ENCODE results near the gene ASPSCR1. TPM values are rescaled to one million over a fixed set of nuclear protein-coding genes. Genes with fewer than 3 reads are reported as not detected.

The ASPSCR1 gene
- total and polyA plus RNA-seq, 2 of the 13 experiments (the other 11 are each of a cell fraction or from before 2014, with no cell fraction given): 274 to 314 TPM

- CTCF ChIA-PET (ENCODE audit: low intra/inter-chr PET ratio, low total read pairs): no interaction called here
- Histone ChIP-seq H3K27me3 (ENCODE audit: control insufficient read depth in 1 of 2, insufficient read depth in 2 of 2, low read length in 2 of 2) (no peaks in the 10 kb centered on the region), H2AFZ (ENCODE audit: low read length) (no peak overlapping the region), H3K36me3 (replicated peaks in 1 of 2; ENCODE audit: control insufficient read depth in 1 of 2, insufficient read depth in 2 of 2, low read length in 2 of 2) (peaks cover 10 to 12% of the 10 kb centered on the region in 2 experiments), H3K9me3 (ENCODE audit: low read length) (no peaks in the 10 kb centered on the region), H3K4me1 (ENCODE audit: insufficient read depth, low read length) (peaks cover 38% of the 10 kb centered on the region), H3K27ac (ENCODE audit: extremely low read length, insufficient read depth, low read length) (no peak overlapping the region), H3K79me2 (ENCODE audit: insufficient read depth, low read length) (peaks cover 13% of the 10 kb centered on the region), H3K4me3 (replicated peaks in 1 of 3; ENCODE audit: insufficient read depth in 1 of 3, low read depth in 2 of 3, low read length in 3 of 3) (no peak overlapping the region), H4K20me1 (ENCODE audit: insufficient read depth, low read length) (peaks cover 20% of the 10 kb centered on the region), H3K9ac (ENCODE audit: insufficient read depth, low read depth, low read length) (no peak overlapping the region), H3K4me2 (ENCODE audit: low read depth, low read length) (no peak overlapping the region)
- ATAC-seq: no peak
- POLR2A ChIA-PET: interaction anchor here (1.6 to 6.2 kb wide), 2 partner anchors 12 to 64 kb away, joined by 3 to 112 read pairs; partner anchors contain the start of genes CENPX, FASN and LRRC45
- intact Hi-C loops (cut with micrococcal nuclease; ENCODE audit: unreplicated experiment): loop anchor here (5.0 kb wide), 1 partner anchor 118 kb away; no protein-coding TSS in a partner anchor
- no TSS peak for BruUV-seq (replicated peaks)
- WGBS (ENCODE audit: low lambda C conversion rate): 87% methylated on average over 23 of the region's 23 CpGs
- in situ Hi-C loops (cut with HindIII; ENCODE audit: extremely low pct_ligation_motif_present, low pct_unique_long_range_greater_than_20kb): loop anchor here (5.0 kb wide), 1 partner anchor 123 kb away; no protein-coding TSS in a partner anchor
- no peak for DNase-seq (ENCODE audit: low spot score)
- FAIRE-seq: no peak
- peak; percentile 71 for TF ChIP-seq MNT (IDR thresholded peaks at IDR 0.05)
- TF ChIP-seq RBFOX2 (IDR thresholded peaks at IDR 0.05; ENCODE audit: low read depth, low read length): peak; percentile 44; the same call in 1 of the 2 replicates
- TF ChIP-seq ELF1 (CRISPR knock-in tag; IDR thresholded peaks at IDR 0.05): no peak
- TF ChIP-seq AFF4 (CRISPR knock-in tag; IDR thresholded peaks at IDR 0.05): no peak
- TF ChIP-seq TFAP4 (IDR thresholded peaks at IDR 0.05; ENCODE audit: borderline replicate concordance, low read depth): no peak
- 0 out of 2 replicates have a peak, but pooled peaks have one; percentile 25 for TF ChIP-seq NFKB2 (CRISPR knock-in tag; IDR thresholded peaks at IDR 0.05; ENCODE audit: borderline replicate concordance)
- TF ChIP-seq HNRNPLL (IDR thresholded peaks at IDR 0.05; ENCODE audit: low read depth, low read length, poor library complexity, severe bottlenecking): no peak
- peak; percentile 68 for TF ChIP-seq RBM22 (optimal IDR thresholded peaks at IDR 0.05; ENCODE audit: low read length)
- peak; percentile 46; the same call in 1 of the 2 replicates for TF ChIP-seq POLR2AphosphoS5 (IDR thresholded peaks at IDR 0.05; ENCODE audit: low read depth, low read length)
- TF ChIP-seq ZSCAN25 (CRISPR knock-in tag; IDR thresholded peaks at IDR 0.05): peak; percentile 77
- TF ChIP-seq NCOA5 (CRISPR knock-in tag; IDR thresholded peaks at IDR 0.05): no peak
- TF ChIP-seq KDM4B (CRISPR knock-in tag; IDR thresholded peaks at IDR 0.05): no peak
- TF ChIP-seq ZNF768 (CRISPR knock-in tag; IDR thresholded peaks at IDR 0.05): peak; percentile 17; the same call in 1 of the 2 replicates
- peak; percentile 56 for TF ChIP-seq POLR2G (IDR thresholded peaks at IDR 0.05; ENCODE audit: low read depth, low read length)
Measured at GRCh38 chr17:82034371-82035011, 57.1 kb downstream of the ASPSCR1 start.
